Limb (tissue), 2 donors: Measurements from ENCODE around the gene NT5C1B.

ENCODE experiments used
- DNase-seq, 2 donors: peaks; one replicate each; pipeline ENCODE4 v3.0.0-alpha.2; 2016; ENCODE audit errors: extremely low spot score in 2 of 2

NT5C1B gene

GRCh38 chr2:18516112-18516511 lies 73.3 kb downstream of the NT5C1B start:
- DNase-seq = no peak

DNA sequence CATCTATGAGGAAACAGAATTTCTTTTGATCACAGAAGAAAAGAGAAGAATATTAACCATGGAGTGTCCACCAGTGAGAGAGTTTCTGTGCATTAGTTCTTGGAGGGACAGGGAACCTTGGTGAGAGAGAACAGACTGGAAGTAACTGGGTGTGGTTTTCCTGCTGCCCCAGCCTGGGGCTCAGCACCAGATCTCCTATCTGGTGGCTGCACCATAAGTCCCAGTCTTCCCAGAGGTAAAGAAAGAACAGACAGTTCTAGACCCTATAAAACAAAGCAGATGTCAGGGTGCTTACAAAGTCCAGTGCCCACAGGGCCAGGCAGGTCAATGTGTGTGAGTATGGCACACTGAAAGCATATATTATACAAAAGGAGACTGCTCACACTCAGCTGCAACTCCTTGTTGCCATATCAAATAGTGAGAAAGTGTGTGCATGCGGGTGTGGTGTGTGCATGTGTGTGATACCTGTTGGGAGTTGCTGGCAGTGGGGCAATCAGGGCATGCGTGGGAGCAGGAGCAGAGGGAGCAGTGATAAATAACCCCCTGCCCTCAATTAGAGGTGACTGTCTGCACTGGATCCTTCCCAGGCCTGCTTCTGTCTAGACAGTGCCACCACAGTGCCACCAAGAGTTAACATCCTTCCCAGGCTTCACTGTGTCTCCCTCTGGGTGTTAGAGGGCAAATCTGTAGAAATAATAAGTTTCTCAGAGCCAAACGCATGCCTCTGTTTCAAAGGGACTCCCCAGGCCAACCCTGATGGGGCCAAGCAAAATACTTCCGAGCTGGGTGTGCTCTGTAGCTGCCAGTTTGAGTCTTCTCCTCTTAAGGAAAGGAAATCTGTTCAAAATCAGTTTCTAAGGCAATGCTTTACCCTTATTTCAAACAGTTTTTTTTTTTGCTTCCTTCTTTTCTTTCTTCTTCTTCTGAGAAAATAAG lies 74.6 kb downstream of the NT5C1B start:
- no peak for DNase-seq
